Measurements from ENCODE around the gene SNX18.

The SNX18 gene

DNA sequence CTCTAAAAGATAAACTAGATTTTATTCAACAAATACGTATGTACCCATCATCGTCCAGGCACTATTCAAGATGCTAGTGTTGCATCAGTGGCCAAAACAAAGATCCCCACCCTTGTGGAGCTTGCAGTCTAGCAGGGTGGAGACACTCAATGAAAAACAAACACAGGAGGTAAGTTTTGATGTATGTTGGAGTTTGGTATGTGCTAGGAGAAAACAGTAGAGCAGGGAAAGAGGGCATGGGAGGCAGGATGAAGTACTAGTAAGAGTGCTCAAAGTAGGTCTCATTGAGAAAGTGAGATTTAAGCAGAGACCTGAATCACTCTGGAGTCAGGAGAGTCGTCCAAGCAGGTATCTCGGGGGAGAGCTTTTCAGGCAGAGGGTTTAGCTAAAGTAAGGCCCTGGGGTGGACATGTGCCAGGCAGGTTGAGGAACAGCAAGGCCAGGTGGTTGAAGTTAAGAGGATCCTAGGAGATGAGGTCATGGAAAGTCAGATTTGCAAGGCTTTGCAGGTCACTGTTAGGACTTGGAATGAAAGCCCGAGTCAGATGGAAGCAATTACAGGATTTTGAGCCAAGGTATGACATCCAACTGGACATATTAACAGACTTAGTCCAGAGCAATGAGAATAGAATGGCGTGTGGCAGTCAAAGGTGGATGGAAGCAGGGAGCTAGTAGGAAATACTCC is 9.2 kb downstream of the SNX18 start:
- Histone ChIP-seq H3K27ac (ENCODE audit: low read depth, low read length) (no peak overlapping the region), H3K4me3 (ENCODE audit: low read length) (no peak overlapping the region), H3F3A (ENCODE audit: control insufficient read depth, insufficient read depth) (no peaks in the 10 kb centered on the region), H3K9me3 (ENCODE audit: control insufficient read depth, insufficient read depth, low read length) (no peaks in the 10 kb centered on the region), H3K9me2 (replicated peaks; ENCODE audit: control insufficient read depth, low read length) (no peaks in the 10 kb centered on the region), H3K4me1 (ENCODE audit: control insufficient read depth, low read length) (no peaks in the 10 kb centered on the region), H3K36me3 (ENCODE audit: control insufficient read depth, low read length) (no peaks in the 10 kb centered on the region), H3K27me3 (ENCODE audit: control insufficient read depth, low read length) (no peaks in the 10 kb centered on the region), H3K4me2 (ENCODE audit: low read length) (no peak overlapping the region), H3K79me2 (ENCODE audit: control insufficient read depth, low read length) (no peaks in the 10 kb centered on the region), H4K20me1 (ENCODE audit: control insufficient read depth, insufficient read depth, low read depth, low read length) (no peaks in the 10 kb centered on the region)
- TF ChIP-seq, protein P1, sequence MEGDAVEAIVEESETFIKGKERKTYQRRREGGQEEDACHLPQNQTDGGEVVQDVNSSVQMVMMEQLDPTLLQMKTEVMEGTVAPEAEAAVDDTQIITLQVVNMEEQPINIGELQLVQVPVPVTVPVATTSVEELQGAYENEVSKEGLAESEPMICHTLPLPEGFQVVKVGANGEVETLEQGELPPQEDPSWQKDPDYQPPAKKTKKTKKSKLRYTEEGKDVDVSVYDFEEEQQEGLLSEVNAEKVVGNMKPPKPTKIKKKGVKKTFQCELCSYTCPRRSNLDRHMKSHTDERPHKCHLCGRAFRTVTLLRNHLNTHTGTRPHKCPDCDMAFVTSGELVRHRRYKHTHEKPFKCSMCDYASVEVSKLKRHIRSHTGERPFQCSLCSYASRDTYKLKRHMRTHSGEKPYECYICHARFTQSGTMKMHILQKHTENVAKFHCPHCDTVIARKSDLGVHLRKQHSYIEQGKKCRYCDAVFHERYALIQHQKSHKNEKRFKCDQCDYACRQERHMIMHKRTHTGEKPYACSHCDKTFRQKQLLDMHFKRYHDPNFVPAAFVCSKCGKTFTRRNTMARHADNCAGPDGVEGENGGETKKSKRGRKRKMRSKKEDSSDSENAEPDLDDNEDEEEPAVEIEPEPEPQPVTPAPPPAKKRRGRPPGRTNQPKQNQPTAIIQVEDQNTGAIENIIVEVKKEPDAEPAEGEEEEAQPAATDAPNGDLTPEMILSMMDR (IDR thresholded peaks at IDR 0.05; ENCODE audit: low read depth, low read length, poor library complexity, severe bottlenecking) = no peak
- no peak for TF ChIP-seq EZH2phosphoT487 (IDR thresholded peaks at IDR 0.05; ENCODE audit: borderline replicate concordance, low read length)

DNA sequence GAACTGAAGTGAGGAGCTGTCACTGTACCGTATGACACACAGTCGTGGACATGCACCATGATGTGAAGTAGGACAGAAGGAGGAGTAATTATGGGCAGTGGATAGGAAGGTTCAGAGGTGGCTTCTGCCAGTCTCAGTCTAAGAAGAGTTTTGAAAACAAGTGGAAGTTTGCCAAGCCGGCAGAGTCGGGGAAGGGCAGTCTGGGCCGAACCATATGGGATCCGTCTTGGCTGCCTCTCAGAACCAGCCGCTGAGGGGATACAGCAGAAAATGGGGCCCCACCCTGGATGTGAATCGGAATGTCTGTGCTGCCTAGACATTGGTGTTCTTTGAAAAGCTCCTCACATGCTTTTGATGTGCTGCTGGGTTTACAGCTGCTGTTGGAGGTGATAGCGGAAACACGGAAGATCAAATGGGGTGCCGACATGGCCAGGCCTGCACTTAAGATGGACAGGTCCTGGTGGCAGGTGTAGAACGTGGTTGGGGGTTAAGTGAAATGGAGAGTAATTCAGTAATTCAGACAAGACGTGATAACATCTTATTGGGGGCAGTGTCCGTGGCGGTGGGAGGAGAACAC is 11.2 kb downstream of the SNX18 start:
- Histone ChIP-seq H3K9me3 (ENCODE audit: control insufficient read depth, insufficient read depth, low read length) (no peaks in the 10 kb centered on the region), H3K27me3 (ENCODE audit: control insufficient read depth, low read length) (no peaks in the 10 kb centered on the region), H3K4me1 (ENCODE audit: control insufficient read depth, low read length) (no peaks in the 10 kb centered on the region), H3K4me3 (ENCODE audit: low read length) (no peak overlapping the region), H4K20me1 (ENCODE audit: control insufficient read depth, insufficient read depth, low read depth, low read length) (no peaks in the 10 kb centered on the region), H3K9me2 (replicated peaks; ENCODE audit: control insufficient read depth, low read length) (no peaks in the 10 kb centered on the region), H3F3A (ENCODE audit: control insufficient read depth, insufficient read depth) (no peaks in the 10 kb centered on the region), H3K4me2 (ENCODE audit: low read length) (no peak overlapping the region), H3K27ac (ENCODE audit: low read depth, low read length) (no peak overlapping the region), H3K36me3 (ENCODE audit: control insufficient read depth, low read length) (no peaks in the 10 kb centered on the region), H3K79me2 (ENCODE audit: control insufficient read depth, low read length) (no peaks in the 10 kb centered on the region)
- TF ChIP-seq, protein P1 (IDR thresholded peaks at IDR 0.05; ENCODE audit: low read depth, low read length, poor library complexity, severe bottlenecking) = no peak
- TF ChIP-seq EZH2phosphoT487 (IDR thresholded peaks at IDR 0.05; ENCODE audit: borderline replicate concordance, low read length) = no peak

DNA sequence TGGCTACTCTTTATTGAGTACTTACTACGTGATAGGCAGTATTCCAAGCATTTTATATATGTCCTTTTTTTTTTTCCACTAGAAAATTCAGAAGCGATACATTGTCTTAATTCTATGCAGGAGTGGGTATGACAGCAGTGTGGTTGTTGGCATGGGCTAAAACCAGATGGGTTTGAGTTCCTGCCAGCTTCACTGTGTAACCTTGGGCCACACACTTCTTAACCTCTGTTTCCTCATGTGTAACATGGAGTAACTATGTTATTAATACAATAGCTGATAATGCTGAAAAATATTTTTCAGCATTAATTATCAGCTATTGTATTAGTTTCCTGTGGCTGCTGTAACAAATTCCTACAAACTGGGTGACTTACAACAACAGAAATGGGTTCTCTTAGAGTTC is 12.0 kb downstream of the SNX18 start:
- Histone ChIP-seq H4K20me1 (ENCODE audit: control insufficient read depth, insufficient read depth, low read depth, low read length) (no peaks in the 10 kb centered on the region), H3K9me2 (replicated peaks; ENCODE audit: control insufficient read depth, low read length) (no peaks in the 10 kb centered on the region), H3K27ac (ENCODE audit: low read depth, low read length) (no peak overlapping the region), H3K9me3 (ENCODE audit: control insufficient read depth, insufficient read depth, low read length) (no peaks in the 10 kb centered on the region), H3K4me3 (ENCODE audit: low read length) (no peak overlapping the region), H3K4me2 (ENCODE audit: low read length) (no peak overlapping the region), H3K27me3 (ENCODE audit: control insufficient read depth, low read length) (no peaks in the 10 kb centered on the region), H3K79me2 (ENCODE audit: control insufficient read depth, low read length) (no peaks in the 10 kb centered on the region), H3F3A (ENCODE audit: control insufficient read depth, insufficient read depth) (no peaks in the 10 kb centered on the region), H3K4me1 (ENCODE audit: control insufficient read depth, low read length) (no peaks in the 10 kb centered on the region), H3K36me3 (ENCODE audit: control insufficient read depth, low read length) (no peaks in the 10 kb centered on the region)
- no peak for TF ChIP-seq EZH2phosphoT487 (IDR thresholded peaks at IDR 0.05; ENCODE audit: borderline replicate concordance, low read length)
- TF ChIP-seq, protein P1 (IDR thresholded peaks at IDR 0.05; ENCODE audit: low read depth, low read length, poor library complexity, severe bottlenecking) = no peak

All from DOHH2 (cell line).